GM19324 (cell line): Measurements from ENCODE around the gene MINPP1.

ENCODE experiments used
- ATAC-seq: cut with Tn5 transposase; IDR thresholded peaks from one replicate; pipeline ENCODE4 v1.9.1; 2021; ENCODE audit warnings: mild to moderate bottlenecking, moderate library complexity; ENCODE audit not compliant: unreplicated experiment, low FRiP score

The MINPP1 gene

DNA sequence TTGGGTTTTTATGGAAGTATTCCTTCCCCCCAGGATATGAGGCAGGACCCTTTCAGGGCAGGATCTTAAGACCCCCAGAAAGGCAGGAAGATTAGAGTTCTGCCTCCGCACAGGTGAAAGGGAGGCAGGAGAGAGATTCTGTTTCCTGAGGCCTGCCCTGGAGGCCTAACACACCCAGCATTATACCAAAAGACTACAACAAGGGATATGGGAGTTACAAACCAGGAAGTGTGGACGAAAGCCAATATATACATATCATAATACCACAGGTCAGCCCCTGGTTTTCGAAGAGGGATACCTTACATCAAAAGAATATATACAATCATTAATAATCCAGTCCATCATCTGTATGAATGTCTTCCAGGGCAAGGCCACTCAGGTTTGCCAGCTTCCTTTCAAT, 14.2 kb downstream of the MINPP1 start:
- ATAC-seq: no peak

DNA sequence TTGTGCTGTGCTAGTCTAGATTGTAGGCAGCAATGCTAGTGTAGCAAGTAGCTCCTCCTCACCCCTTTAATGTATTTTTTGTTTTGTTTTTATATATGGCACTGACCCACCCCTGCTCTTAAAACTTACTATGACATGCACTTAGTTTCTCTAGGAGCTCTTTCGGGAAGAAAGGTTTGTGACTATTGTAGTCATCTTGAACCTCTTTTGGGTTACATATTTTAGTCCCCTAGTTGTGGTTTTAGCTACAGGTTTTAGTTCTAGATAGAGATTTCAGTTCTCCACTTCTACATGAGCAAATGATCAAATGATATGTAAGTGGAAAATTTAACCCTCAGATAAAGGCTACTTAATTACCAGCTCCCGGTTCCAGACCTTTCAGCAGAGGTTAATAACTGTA, 14.9 kb downstream of the MINPP1 start:
- ATAC-seq: no peak

DNA sequence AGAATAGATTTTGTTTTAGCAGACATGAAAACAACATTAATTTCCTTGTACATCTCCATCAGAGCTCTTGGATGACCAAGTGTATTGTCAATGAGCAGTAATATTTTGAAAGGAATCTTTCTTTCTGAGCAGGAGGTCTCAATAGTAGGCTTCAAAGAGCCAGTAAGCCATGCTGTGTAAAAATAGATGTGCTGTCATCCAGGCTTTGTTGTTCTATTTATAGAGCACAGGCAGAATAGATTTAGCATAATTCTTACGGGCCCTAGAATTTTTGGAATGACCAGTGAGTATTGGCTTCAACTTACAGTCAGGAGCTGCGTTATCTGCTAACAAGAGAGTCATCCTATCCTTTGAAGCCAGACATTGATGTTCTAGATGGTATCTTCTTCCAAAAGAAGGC, 19.0 kb downstream of the MINPP1 start:
- ATAC-seq: no peak

DNA sequence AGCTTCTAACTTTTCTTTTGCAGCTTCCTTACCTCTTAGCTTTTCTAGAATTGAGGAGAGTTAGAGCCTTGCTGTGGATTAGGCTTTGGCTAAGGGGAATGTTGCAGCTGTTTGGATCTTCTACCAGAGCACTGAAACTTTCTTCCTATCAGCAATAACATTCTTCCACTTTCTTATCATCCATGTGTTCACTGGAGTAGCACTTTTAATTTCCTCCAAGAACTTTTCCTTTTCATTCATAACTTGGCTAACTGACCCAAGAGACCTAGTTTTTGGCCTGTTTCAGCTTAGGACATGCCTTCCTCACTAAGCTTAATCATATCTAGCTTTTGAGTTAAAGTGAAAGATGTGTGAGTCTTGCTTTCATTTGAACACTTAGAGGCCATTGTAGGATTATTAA, 19.6 kb downstream of the MINPP1 start:
- no peak for ATAC-seq

DNA sequence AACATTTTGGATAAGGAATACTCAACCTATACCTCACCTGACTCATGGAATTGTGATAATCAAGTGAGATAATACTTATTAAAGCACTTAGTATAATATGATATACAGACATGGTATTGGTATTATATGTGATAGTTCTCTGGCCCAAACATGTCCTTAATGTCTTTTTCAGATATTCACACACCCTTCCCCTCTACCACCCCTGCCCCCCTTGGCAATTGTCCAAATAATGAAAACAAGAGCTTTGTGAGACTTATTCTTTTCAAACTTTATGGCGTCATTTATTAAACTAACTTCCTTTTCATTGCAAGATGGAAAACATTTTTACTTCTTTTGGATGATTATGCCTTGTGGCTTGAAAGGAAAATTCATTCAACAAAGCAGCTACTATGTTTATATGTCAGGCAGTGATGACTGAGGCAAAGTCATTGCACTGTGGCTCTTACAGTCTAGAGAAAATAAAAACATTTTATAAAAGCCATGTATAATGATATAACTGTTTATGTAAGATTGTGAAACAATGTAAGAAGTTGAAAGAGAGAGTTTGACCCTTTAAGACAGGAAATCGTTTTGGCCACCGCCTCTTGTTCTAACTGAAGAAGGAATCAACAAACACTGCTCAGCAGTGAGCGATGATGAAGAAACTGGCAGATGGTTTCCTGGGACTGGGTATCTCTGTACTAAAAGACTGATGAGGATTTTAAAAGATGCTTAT, 27.4 kb downstream of the MINPP1 start:
- ATAC-seq: no peak

DNA sequence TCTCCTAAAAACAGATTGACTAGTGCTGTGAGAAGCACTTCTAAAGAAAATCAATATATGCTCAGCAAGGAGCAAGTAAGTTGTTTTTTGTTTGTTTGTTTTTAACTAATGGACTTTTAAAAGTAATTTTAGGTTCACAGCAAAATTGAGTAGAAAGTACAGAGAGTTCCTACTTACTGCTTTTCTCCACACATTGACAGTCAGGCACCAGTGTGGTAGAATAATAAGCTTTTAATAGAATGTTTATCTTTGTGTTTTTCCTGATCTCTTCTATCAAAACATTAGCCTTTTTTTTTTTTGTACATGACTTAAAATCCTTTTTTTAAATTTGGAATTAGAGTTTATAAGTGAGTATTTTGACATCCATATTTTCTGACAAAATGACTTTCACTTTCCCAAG, 28.0 kb downstream of the MINPP1 start:
- ATAC-seq: no peak

DNA sequence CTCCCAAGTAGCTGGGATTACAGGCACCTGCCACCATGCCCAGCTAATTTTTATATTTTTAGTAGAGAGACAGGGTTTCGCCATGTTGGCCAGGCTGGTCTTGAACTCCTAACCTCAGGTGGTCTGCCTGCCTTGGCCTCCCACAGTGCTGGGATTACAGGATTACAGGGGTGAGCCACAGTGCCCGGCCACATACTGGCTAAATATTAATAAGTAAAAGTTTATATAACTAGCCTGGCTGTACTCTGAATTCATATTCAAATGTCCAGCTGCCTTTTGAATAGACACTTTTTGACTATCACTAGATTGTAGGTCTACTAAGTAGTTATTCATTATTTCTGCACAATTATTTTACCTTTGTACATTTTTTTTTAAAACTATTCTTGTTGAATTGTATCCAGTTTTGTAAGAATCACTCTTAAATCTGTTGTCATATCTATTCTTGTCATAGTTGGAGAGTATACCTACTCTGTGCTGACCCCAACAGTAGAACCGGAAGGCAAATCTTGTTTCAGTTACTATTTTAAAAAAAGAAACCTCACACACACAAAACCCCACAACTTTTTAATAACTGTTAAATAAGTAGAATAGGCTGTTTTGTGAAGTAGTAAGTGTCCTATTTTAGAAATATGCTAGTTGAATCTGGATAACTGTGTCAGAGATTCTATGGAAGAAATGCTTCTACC, 29.6 kb downstream of the MINPP1 start:
- peak; percentile 58 for ATAC-seq

DNA sequence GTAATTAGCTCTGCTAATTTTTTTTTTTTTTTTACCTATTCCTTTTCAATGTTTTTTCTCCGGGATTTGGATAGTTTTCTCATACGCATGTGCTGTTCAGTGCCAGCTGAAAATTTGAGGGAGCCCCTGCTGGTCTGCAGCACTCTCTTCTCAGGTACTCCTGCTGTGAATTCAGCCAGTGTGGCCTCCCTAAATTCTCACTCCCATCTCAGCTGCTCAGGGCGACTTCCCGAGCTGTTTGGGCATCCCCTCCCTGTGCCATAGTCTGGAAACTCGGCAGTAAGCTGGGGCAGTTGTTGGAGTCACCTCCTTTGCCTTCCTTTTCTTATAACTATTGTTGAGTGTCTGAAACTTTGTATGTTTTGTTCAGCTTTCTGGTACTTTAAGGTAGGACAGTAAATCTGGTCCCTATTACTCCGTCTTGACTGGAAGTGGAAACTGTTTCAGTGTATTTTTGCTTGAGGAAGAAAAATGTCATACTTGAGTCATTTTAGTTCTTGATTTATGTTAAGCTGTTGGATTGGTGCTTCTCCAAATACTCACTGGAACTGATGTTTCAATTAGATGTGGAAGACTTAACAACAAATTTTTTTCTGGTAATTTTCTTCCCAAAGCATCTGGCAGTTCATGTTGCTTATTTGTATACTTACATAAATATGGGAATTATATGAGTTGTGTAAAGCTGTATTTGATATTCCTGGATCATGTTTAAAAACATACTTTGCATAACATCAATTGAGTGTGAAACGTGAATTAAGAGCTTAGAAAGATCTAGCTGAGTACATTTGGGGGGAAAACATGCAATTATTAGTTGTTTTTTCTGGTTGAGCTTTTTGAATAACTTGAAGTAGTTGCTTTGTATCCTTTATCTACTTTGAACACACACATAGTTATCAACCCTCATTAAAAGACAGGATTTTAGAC, 33.7 kb downstream of the MINPP1 start:
- ATAC-seq: no peak

DNA sequence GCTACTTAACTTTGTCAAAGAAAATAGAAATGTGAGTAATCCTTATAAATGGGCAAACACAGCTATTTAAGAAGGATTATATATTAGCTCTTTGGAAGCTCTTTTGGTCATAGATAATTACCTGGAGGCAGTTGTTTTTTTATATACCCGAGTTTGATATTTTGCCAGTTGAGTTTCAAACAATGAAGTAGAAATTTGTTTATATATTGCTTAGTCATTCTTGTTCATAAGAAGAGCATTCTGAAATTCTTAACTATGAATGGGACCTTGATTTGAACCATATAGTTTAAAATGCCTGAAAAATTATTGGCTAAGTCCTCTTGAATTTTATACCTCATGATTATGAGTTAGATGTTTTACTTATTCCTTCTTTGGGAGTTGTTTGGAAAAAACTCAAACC, 36.4 kb downstream of the MINPP1 start:
- no peak for ATAC-seq

DNA sequence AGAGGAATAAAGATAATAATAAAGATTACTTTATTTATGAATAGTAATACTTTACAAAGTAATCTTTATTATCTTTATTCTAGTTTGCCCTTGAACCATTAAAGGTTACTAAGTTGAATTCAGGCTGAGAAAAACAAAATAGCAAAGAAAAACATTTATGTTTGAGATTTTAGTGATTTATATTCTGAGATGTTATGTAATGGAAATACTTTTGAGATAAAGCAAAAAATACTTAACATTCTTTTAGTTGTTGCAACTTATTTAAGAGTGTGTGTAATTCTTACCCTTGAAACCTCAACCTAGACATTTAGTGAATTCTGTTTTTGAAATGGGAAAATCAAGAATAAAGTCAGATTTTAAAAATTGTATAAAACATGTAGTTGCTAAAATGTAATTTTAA, 40.0 kb downstream of the MINPP1 start:
- ATAC-seq: no peak

DNA sequence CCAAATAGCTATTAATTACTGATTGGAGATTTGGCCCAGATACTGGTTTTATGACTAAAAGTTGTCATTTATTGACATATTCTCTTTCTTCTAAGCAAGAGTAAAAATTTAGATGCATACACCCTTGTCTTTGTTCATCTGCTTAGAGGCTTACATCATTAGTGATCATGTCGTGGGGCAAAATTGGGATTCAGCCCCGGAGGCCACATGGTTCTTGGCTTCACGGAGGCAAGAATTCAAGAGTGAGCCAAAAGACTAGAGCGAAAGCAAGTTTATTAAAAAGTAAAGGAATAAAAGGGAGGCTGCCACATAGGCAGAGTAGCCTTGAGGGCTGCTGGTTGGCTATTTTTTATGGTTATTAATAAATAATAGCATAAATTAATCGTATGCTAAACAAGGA, 41.1 kb downstream of the MINPP1 start:
- no peak for ATAC-seq

DNA sequence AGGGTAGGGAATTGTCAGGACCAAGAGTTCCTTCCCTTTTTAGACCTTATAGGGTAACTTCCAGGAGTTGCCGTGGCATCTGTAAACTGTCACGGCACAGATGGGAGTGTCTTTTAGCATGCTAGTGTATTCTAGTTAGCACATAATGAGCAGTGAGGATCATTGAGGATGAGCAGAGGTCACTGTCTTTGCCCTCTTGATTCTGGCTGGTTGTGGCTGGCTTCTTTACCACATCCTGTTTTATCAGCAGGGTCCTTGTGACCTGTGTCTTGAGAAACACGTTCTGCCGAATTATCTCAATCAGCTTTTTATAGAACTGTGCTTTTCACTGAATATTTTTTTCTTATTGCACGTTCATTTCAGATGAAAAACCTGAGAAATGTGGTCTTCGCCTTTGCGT, 41.5 kb downstream of the MINPP1 start:
- ATAC-seq: no peak

DNA sequence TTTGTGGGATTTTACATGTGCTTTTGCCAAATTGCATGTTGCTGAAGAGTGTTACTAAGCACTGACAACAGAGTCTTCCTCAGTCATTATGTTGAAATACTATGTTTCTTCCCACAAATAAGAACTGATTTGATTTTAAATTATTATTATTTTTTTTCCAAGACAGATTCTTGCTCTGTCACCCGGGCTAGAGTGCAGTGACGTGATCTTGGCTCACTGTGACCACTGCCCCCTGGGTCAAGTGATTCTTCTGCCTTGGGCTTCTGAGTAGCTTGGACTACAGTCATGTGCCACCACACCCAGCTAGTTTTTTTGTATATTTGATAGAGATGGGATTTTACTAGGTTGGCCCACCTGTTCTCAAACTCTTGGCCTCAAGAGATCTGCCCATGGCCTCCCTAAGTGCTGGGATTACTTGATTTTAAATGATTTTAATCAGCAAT, 42.3 kb downstream of the MINPP1 start:
- ATAC-seq: no peak

DNA sequence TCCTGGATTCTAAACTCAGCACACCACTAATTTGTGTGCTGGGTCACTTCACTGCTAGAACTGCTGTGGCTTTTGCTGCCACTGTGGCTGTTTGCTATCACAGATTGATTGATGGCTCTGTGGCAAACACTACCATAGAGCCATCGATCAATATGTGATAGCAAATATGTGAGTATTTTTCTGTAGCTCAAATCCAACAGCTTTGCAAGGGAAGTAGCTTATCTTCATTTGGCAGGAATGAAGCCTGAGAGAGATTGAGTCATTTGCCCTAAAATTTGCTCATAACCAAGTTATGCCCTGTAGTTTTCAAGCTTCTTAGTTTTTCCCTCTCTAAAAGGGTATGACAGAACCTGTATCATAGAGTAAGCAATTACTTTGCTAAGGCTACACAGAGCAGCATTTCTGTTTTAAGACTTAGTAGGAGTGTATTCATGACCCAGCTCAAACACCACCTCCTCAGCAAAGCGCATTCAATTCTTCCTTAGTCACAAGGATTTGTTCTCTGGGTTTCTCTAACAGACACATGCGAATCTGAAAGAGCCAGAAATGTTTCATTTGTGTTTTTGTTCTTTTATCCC, 43.1 kb downstream of the MINPP1 start:
- ATAC-seq: no peak

DNA sequence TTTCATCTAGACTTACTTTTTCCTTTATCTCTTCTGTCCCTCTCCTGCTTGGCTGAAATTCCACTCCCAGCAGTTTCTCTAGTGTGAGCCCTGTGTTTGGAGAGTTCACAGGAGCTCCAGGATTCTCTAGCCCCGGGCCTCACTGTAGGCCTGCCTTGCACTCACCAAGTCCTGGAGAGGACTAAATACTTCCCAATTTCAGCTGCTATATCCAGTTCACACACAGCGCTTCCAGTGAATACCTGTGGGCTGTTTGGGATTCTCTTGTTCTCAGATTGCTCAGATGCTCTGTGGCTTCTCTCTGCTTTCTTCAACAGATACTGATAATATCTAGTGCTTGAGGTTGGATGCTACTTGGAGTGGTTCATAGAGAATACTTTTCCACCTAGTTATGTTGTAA, 46.0 kb downstream of the MINPP1 start:
- ATAC-seq: no peak

DNA sequence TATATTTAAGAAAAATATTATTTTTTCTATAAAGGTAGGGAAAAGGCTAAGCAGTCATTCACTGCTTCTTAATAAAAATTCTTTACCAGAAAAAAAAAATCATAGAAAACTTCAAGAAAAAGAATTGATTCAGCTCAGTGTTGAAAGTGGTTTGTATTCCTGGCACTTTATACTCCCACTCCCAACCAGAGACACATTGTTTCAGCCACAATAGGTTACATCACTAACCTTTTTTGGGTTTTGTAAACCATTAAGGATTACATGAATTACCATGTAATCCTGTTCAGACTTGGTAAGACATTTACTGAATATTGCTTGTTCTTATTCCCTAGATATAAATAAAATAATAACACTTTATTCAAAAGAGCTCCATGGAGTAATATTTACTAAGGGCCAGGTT, 46.6 kb downstream of the MINPP1 start:
- ATAC-seq: no peak

DNA sequence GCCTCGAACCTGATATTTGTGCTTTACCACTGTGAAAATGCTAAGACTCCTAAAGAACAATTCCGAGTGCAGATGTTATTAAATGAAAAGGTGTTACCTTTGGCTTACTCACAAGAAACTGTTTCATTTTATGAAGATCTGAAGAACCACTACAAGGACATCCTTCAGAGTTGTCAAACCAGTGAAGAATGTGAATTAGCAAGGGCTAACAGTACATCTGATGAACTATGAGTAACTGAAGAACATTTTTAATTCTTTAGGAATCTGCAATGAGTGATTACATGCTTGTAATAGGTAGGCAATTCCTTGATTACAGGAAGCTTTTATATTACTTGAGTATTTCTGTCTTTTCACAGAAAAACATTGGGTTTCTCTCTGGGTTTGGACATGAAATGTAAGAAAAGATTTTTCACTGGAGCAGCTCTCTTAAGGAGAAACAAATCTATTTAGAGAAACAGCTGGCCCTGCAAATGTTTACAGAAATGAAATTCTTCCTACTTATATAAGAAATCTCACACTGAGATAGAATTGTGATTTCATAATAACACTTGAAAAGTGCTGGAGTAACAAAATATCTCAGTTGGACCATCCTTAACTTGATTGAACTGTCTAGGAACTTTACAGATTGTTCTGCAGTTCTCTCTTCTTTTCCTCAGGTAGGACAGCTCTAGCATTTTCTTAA, 47.7 kb downstream of the MINPP1 start:
- no peak for ATAC-seq

DNA sequence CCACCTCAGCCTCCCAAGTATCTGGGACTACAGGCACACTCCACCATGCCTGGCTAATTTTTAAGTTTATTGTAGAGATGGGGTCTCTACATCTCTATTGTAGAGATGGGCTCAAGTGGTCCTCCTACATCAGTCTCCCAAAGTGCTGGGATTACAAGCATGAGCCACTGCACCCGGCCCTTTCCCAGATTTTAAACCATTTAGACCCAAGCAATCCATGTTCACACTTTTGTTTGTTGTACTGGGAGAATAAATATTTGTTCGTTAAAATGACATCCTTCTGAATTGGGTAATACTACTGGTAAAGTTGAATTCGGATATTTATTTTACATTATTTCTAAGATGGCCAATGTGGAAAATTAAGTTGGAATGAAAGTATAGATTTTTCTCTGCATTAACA, 52.7 kb downstream of the MINPP1 start:
- ATAC-seq: no peak

DNA sequence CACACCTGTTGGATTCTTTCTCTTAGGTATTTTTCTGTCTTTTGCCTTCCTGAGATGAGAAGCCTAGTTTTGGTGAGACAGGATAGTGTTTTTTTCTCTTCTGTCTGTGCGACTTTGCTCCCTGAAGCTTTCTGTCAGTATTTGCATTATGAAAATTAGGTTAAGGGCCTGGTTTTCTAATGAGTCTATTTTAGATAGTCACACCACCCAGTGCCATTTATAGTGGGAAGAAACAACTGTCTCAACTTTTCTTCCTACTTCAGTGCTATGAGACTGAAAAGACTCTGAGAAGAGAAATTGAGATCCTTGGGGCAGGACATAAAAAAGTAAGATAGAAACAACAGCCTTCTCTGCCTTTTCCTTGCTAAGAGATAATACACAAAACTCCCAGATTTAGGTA, 53.6 kb downstream of the MINPP1 start:
- ATAC-seq: no peak

DNA sequence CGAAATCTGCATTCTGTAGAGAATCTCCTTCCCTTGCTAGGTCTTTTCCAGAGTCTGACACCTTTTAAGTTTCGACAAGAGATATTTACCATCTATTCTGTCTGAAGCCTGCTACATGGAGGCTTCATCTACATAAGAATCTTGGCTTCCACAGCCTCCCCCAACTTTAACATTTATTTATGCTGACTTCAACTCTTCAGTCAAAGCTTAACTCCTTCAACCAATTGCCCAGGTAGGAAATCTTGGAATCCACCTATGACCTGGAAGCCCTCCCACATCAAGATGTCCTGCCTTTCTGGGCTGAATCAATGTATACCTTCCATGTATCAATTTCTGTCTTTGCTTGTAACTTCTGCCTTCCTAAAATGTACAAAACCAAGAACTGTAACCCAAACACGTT, 54.7 kb downstream of the MINPP1 start:
- no peak for ATAC-seq
